ENCODE results near the gene NPFF. TPM values are rescaled to one million over a fixed set of nuclear protein-coding genes. Genes with fewer than 3 reads are reported as not detected.
A peak's percentile ranks its signal among the peaks of the same experiment; 100 is the strongest.

The NPFF gene
- total RNA-seq, 4 donors from 2014 or later = 0.70 TPM; not detected in 3

GRCh38 chr12:53495903-53496751 is 11.2 kb downstream of the NPFF start:
- peak overlapping the region in 2 of 4 donors; percentile 9 to 22 for H3K4me3 ChIP-seq
- H3K27me3 ChIP-seq = no peaks in the 10 kb centered on the region
- 39 to 43% methylated on average over 4 to 5 of the region's 5 CpGs for WGBS, 2 donors
- H3K36me3 ChIP-seq = no peaks in the 10 kb centered on the region
- intact Hi-C loops (cut with DNase I) = no loop called here
- DNase-seq = no peak
- TF ChIP-seq POLR2A (IDR thresholded peaks at IDR 0.05) (no peak), CTCF (IDR thresholded peaks at IDR 0.05) (no peak)
- H3K9me3 ChIP-seq = no peaks in the 10 kb centered on the region
- peaks cover 26 to 79% (median 31%) of the 10 kb centered on the region in 3 donors for H3K4me1 ChIP-seq
- peak overlapping the region in 3 of 4 donors; percentile 61 to 97 (median 66) for H3K27ac ChIP-seq

DNA sequence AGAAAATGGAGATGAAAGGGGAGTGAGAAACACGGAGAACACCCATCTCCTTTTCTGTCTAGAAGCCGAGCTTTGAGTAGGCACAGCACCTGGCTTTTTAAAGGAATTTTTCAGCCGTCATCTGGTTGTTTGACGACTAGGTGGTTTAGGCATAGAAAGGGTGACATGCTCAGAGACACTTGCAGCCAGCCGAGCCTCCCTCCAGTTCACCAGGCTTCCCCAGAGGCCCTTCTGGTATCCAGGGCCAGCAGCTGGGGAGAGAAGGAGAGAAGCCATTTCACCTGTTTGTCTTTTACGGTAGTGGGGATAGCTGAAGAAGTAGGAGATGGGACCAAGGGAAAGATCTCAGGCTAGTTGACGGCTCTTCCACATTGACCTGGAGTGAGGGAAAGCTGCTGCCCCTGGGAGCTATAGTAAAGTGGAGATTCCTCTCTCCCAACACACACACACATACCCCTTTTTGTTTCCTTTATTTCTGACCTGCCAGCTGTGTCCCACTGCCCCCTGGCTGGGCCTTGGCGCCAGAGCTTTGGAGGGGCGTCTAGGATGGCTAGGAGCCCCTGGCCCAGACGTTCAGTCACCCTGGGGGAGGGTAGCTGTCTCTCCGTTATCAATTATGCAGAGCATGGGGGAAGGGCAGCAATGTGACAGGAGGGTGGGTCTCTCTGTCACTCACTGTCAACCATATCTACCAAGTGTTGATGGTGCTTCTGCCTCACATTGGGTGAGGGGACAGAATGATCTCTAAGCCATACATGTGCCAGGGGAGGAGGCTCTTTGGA is 13.5 kb downstream of the NPFF start:
- Histone ChIP-seq H3K9me3 (no peaks in the 10 kb centered on the region), H3K36me3 (no peaks in the 10 kb centered on the region), H3K27ac (peak overlapping the region; percentile 69 to 89 (median 86)), H3K27me3 (no peaks in the 10 kb centered on the region), H3K4me3 (peak overlapping the region; percentile 46 to 72 (median 66)), H3K4me1 (peaks cover 14 to 64% (median 26%) of the 10 kb centered on the region in 3 donors)
- intact Hi-C loops (cut with DNase I) = no loop called here
- no peak for DNase-seq
- TF ChIP-seq POLR2A (IDR thresholded peaks at IDR 0.05) (no peak), CTCF (IDR thresholded peaks at IDR 0.05) (no peak)
- WGBS, 2 donors = 27 to 36% methylated on average over 7 to 10 of the region's 11 CpGs

DNA sequence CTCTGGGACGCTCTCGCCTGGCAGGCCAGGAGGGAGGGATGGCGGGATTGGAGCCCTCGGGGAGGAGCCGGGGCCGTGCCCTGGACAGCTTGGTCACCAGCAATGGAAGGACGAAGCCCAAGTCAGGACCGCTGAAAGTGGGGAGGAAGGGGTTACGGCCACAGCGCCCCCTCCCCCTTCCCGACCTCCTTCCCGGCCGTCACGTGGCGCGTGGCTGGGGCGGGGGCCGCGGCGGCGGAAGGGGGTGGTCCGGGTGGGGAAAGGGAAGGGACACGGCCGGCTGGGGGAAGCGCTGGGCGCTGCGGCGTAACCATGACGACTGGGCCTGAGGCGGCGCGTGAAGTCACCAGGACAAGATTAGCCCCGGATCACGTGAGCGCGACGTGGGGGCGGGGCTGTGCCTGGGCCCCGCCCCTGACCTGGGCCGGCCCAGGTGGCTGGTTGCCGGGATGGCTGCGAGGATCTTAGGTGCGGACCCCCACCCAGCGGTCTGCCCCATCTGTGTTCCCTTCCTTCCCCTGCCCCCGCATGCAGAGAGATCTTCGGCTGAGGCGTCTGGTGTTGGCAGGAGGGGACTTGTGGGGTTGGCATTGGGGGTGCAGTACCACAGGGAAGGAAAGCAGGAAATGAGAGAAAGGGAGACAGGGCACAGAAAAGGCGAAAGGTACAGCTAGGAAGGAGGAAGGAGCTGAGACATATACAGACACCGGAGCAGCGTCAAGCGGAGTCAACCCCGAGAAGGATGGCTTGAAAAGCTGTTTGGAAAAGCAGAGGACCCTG is 14.3 kb downstream of the NPFF start:
- peak; percentile 63 for DNase-seq
- WGBS, 2 donors = 1% methylated on average over 10 to 19 of the region's 52 CpGs
- no peaks in the 10 kb centered on the region for H3K27me3 ChIP-seq
- intact Hi-C loops (cut with DNase I) = no loop called here
- H3K4me1 ChIP-seq = peaks cover 9 to 56% (median 18%) of the 10 kb centered on the region in 3 donors
- H3K36me3 ChIP-seq = no peaks in the 10 kb centered on the region
- no peaks in the 10 kb centered on the region for H3K9me3 ChIP-seq
- TF ChIP-seq POLR2A (IDR thresholded peaks at IDR 0.05) = peak in 2 of 4 donors; percentile 64 to 82
- peak in 1 of 6 experiments; percentile 10 for TF ChIP-seq CTCF (IDR thresholded peaks at IDR 0.05)
- H3K4me3 ChIP-seq = peak overlapping the region; percentile 46 to 72 (median 66)
- H3K27ac ChIP-seq = peak overlapping the region; percentile 69 to 89 (median 86)

DNA sequence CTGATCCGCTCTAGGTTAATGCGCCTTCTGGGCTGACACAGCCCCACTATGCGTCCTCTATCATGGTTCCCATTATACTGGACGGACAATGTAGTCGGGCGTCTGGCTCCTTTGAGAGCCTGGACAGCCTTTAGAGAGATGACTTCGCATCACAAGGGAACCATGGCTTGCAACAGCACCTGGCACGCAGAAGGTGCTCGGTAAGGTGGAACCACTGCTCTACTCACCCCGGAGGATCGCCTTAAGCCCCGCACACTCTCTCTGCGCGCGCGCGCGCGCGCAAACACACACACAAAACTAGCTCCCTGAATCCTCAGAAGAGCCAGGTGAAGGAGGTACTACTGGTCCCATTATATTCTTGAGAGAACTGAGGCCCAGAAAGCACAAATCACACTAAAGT is 15.1 kb downstream of the NPFF start:
- Histone ChIP-seq H3K36me3 (peaks cover 0 to 4% (median 0%) of the 10 kb centered on the region in 3 donors), H3K4me1 (peaks cover 9 to 48% (median 18%) of the 10 kb centered on the region in 3 donors), H3K27me3 (no peaks in the 10 kb centered on the region), H3K9me3 (no peaks in the 10 kb centered on the region), H3K4me3 (peak overlapping the region in 3 of 4 donors; percentile 61 to 72 (median 70)), H3K27ac (peak overlapping the region; percentile 69 to 89 (median 86))
- no peak for DNase-seq
- no peak for TF ChIP-seq POLR2A (IDR thresholded peaks at IDR 0.05)
- TF ChIP-seq CTCF (IDR thresholded peaks at IDR 0.05) = no peak
- intact Hi-C loops (cut with DNase I) = no loop called here
- 66 to 74% methylated on average over 8 to 15 of the region's 20 CpGs for WGBS, 2 donors

All from esophagus squamous epithelium (tissue), 5 donors.